A673 (cell line): ENCODE results near the gene AZIN2. TPM values are rescaled to one million over a fixed set of nuclear protein-coding genes. Genes with fewer than 3 reads are reported as not detected.

Experiments
- BruUV-seq: library from RNA; stranded (reverse); fragments of 400-500 nt; replicated peaks from 2 replicates; lab custom pipeline; 2021; lab: Mats Ljungman, UMichigan
- CTCF ChIA-PET: fragments of 300-600 bp; sonication (Branson Sonifier 250); formaldehyde crosslinking; loops from one replicate; lab custom pipeline; 2022; ENCODE audit warnings: antibody characterized with exemption; lab: Charles Lee
- POLR2A ChIA-PET: fragments of 300-600 bp; sonication (Branson Sonifier 250); formaldehyde crosslinking; loops from one replicate; lab custom pipeline; 2022; ENCODE audit warnings: antibody characterized with exemption; ENCODE audit not compliant: low non-redundant PET; lab: Charles Lee
- DNase-seq: peaks from one replicate; pipeline ENCODE4 v3.0.0-alpha.2; 2015; ENCODE audit warnings: low spot score
- H3K27ac ChIP-seq: fragments of 200-600 bp; sonication (generic); 2 replicates; pipeline ENCODE4 v1.5.1; 2016; ENCODE audit warnings: mixed run types, low read depth, mild to moderate bottlenecking, mixed read lengths, antibody characterized with exemption, low read length; ENCODE audit not compliant: poor library complexity, severe bottlenecking
- H3K27me3 ChIP-seq: fragments of 200-600 bp; sonication (generic); replicated peaks from 2 replicates; pipeline ENCODE4 v1.6.1; 2017; ENCODE audit warnings: mixed run types, low read depth, mild to moderate bottlenecking, mixed read lengths, antibody characterized with exemption, low read length; ENCODE audit not compliant: insufficient read depth, poor library complexity
- H3K36me3 ChIP-seq: fragments of 200-600 bp; sonication (generic); 2 replicates; pipeline ENCODE4 v1.6.1; 2016; ENCODE audit warnings: mixed run types, mild to moderate bottlenecking, mixed read lengths, antibody characterized with exemption, low read length; ENCODE audit not compliant: insufficient read depth, poor library complexity, severe bottlenecking
- H3K4me1 ChIP-seq: fragments of 200-600 bp; sonication (generic); 2 replicates; pipeline ENCODE4 v1.6.1; 2017; ENCODE audit warnings: mixed run types, mild to moderate bottlenecking, mixed read lengths, antibody characterized with exemption, low read length; ENCODE audit not compliant: insufficient read depth, poor library complexity, severe bottlenecking
- H3K4me3 ChIP-seq: fragments of 200-600 bp; sonication (generic); 2 replicates; pipeline ENCODE4 v1.5.1; 2016; ENCODE audit warnings: low read depth, mixed run types, mild to moderate bottlenecking, mixed read lengths, low read length; ENCODE audit not compliant: poor library complexity, severe bottlenecking
- H3K9me3 ChIP-seq: fragments of 200-600 bp; sonication (generic); 2 replicates; pipeline ENCODE4 v1.6.1; 2016; ENCODE audit warnings: mixed run types, low read depth, mild to moderate bottlenecking, mixed read lengths, antibody characterized with exemption, low read length; ENCODE audit not compliant: poor library complexity, severe bottlenecking
- EZH2 ChIP-seq: fragments of 200-600 bp; sonication (generic); IDR thresholded peaks from 2 replicates; pipeline ENCODE4 v1.6.1; 2017; ENCODE audit warnings: borderline replicate concordance, low read depth, mild to moderate bottlenecking, mixed read lengths, antibody characterized with exemption, low read length; ENCODE audit not compliant: poor library complexity, severe bottlenecking
- intact Hi-C: fragments of 100-400 bp; cut with micrococcal nuclease; formaldehyde crosslinking; loops from one replicate; pipeline ENCODE4 v1.10.0; 2022; ENCODE audit not compliant: unreplicated experiment
- total RNA-seq: library from RNA; stranded (reverse); gene quantifications from 2 replicates; pipeline ENCODE4 v1.2.3, GENCODE V29; 2021
- TF ChIP-seq, protein P1 (sequence below): fragments of 300-800, 200-600 bp; sonication (generic); conservative IDR thresholded peaks from 2 replicates; pipeline ENCODE4 v1.5.1; 2017; ENCODE audit warnings: low read depth, mild to moderate bottlenecking, antibody characterized with exemption, low read length, moderate library complexity, mixed read lengths

Gene AZIN2
- total RNA-seq, 1 experiment from 2014 or later, result 4.6 TPM

DNA sequence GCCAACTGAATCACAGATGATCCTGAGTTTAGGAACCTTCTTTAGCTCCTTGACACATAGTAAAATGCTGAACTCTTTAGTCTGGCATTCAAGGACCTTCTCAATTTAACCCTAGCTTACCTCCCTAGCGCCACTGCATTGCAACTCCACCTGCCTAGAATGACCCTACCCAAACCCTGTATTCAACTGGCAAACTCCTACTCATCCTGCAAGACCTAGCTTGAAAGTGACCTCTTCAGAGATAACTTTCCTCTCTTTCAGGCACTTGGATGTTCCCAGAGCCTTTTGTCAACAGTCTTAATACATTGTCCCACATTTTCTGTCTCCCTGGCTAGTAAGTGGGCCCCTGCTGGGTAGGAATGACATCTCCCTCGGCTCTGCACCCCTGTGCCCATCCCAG, 81.2 kb downstream of the AZIN2 start:
- CTCF ChIA-PET, result interaction anchor here (0.8 kb wide), 1 partner anchor 14 kb away, joined by 3 read pairs; no protein-coding TSS in a partner anchor
- POLR2A ChIA-PET, result no interaction called here

GRCh38 chr1:33163621-33164519, 82.9 kb downstream of the AZIN2 start:
- intact Hi-C loops, result no loop called here
- BruUV-seq, result no TSS peak
- no peak overlapping the region for H3K27ac ChIP-seq
- no peaks in the 10 kb centered on the region for H3K27me3 ChIP-seq
- no peak for TF ChIP-seq EZH2
- TF ChIP-seq, protein P1, sequence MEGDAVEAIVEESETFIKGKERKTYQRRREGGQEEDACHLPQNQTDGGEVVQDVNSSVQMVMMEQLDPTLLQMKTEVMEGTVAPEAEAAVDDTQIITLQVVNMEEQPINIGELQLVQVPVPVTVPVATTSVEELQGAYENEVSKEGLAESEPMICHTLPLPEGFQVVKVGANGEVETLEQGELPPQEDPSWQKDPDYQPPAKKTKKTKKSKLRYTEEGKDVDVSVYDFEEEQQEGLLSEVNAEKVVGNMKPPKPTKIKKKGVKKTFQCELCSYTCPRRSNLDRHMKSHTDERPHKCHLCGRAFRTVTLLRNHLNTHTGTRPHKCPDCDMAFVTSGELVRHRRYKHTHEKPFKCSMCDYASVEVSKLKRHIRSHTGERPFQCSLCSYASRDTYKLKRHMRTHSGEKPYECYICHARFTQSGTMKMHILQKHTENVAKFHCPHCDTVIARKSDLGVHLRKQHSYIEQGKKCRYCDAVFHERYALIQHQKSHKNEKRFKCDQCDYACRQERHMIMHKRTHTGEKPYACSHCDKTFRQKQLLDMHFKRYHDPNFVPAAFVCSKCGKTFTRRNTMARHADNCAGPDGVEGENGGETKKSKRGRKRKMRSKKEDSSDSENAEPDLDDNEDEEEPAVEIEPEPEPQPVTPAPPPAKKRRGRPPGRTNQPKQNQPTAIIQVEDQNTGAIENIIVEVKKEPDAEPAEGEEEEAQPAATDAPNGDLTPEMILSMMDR, result no peak
- peaks cover 13% of the 10 kb centered on the region for H3K4me1 ChIP-seq
- no peak overlapping the region for H3K4me3 ChIP-seq
- CTCF ChIA-PET, result no interaction called here
- DNase-seq, result no peak
- no peaks in the 10 kb centered on the region for H3K9me3 ChIP-seq
- no peaks in the 10 kb centered on the region for H3K36me3 ChIP-seq
- POLR2A ChIA-PET, result no interaction called here

More for the DNA sequence above, 81.2 kb downstream of the AZIN2 start:
- Histone ChIP-seq H3K27ac (no peak overlapping the region), H3K4me3 (no peak overlapping the region), H3K9me3 (no peaks in the 10 kb centered on the region), H3K4me1 (peaks cover 13% of the 10 kb centered on the region), H3K27me3 (no peaks in the 10 kb centered on the region), H3K36me3 (no peaks in the 10 kb centered on the region)
- no peak for TF ChIP-seq EZH2
- TF ChIP-seq, protein P1, result no peak
- no TSS peak for BruUV-seq
- DNase-seq, result no peak
- intact Hi-C loops, result no loop called here

DNA sequence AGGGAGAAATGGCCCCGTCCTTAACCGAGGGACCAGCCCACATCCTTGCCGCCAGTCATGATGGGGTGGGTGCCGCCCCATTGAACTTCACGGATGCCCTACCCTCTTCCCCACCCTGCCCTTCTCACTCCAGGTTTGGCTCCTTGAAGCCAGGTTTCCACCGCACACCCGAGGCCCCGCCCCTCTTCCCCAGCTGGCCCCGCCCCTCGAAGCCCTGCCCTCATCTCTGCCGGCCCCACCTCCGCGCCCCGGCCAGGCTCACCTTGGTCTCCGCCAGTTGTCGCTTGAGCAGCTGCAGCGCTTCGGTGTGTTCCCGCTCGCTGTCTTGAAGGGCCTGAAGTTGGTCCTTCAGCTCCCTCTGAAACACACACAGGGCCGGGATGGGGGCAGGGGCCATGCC, 84.3 kb downstream of the AZIN2 start:
- TF ChIP-seq, protein P1, result no peak
- no peak for TF ChIP-seq EZH2
- Histone ChIP-seq H3K27me3 (no peaks in the 10 kb centered on the region), H3K4me3 (no peak overlapping the region), H3K9me3 (no peaks in the 10 kb centered on the region), H3K4me1 (peaks cover 13% of the 10 kb centered on the region), H3K36me3 (no peaks in the 10 kb centered on the region), H3K27ac (no peak overlapping the region)
- CTCF ChIA-PET, result no interaction called here
- intact Hi-C loops, result no loop called here
- no TSS peak for BruUV-seq
- POLR2A ChIA-PET, result no interaction called here
- no peak for DNase-seq
